ENCODE results near the gene THAP7. TPM values are rescaled to one million over a fixed set of nuclear protein-coding genes. Genes with fewer than 3 reads are reported as not detected.

Gene THAP7
- total and polyA plus RNA-seq, 2 of the 13 experiments (the other 11 are each of a cell fraction or from before 2014, with no cell fraction given): 13.0 to 25.5 TPM

DNA sequence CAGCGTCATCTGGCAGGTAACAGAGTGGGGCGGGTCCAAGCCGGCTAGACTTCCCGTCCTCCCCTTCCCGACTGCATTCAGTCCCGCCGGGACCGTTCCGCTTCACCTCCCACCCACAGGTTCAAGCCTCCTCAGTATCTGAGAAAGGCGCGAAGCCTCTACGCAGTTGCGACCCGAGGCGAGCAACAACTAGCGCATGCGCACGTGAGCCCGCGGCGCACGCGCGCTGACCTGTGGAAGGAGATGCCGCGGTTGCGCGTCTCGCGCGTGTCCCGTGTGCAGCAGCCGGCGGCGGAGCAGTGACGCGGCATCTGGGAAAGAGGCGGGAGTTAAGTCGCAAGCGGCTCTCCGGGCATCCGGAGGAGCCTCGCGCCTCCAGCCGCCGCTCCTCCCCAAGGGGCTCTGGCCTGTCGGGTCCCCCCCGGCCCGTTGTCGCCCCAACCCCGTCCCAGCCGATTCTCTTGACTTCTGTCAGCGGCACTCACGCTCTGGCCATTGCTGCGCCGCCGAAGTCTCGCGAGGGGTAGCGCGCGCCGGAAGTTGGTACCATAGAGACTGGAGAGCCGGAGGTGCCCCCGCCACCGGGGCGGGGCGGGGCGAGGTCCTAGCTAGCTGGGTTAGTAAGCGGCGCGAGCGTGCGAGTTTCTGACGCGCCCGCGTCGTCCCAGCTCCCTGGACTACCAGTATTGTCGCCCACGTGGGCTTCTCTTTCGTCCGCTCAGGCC lies at the start of gene THAP7 (continued):
- TF ChIP-seq ARNTL (CRISPR knock-in tag; IDR thresholded peaks at IDR 0.05) (no peak), ZNF264 (CRISPR knock-in tag; IDR thresholded peaks at IDR 0.05) (0 out of 2 replicates have a peak, but pooled peaks have one; percentile 30), SNAPC2 (CRISPR knock-in tag; IDR thresholded peaks at IDR 0.05) (no peak; the same call in 1 of the 2 replicates), ZC3H13 (CRISPR knock-in tag; IDR thresholded peaks at IDR 0.05) (peak; percentile 64; the same call in 1 of the 2 replicates), ZBTB8A (CRISPR knock-in tag; IDR thresholded peaks at IDR 0.05; ENCODE audit: borderline replicate concordance, low read depth) (no peak), SMARCC2 (IDR thresholded peaks at IDR 0.05) (no peak), DPF2 (CRISPR knock-in tag; IDR thresholded peaks at IDR 0.05; ENCODE audit: borderline replicate concordance, low read depth) (no peak), ZBTB3 (CRISPR knock-in tag; IDR thresholded peaks at IDR 0.05; ENCODE audit: borderline replicate concordance, low read depth) (0 out of 2 replicates have a peak, but pooled peaks have one; percentile 24), FOXJ3 (CRISPR knock-in tag; IDR thresholded peaks at IDR 0.05; ENCODE audit: borderline replicate concordance) (no peak)
- TF ChIP-seq, protein P1, sequence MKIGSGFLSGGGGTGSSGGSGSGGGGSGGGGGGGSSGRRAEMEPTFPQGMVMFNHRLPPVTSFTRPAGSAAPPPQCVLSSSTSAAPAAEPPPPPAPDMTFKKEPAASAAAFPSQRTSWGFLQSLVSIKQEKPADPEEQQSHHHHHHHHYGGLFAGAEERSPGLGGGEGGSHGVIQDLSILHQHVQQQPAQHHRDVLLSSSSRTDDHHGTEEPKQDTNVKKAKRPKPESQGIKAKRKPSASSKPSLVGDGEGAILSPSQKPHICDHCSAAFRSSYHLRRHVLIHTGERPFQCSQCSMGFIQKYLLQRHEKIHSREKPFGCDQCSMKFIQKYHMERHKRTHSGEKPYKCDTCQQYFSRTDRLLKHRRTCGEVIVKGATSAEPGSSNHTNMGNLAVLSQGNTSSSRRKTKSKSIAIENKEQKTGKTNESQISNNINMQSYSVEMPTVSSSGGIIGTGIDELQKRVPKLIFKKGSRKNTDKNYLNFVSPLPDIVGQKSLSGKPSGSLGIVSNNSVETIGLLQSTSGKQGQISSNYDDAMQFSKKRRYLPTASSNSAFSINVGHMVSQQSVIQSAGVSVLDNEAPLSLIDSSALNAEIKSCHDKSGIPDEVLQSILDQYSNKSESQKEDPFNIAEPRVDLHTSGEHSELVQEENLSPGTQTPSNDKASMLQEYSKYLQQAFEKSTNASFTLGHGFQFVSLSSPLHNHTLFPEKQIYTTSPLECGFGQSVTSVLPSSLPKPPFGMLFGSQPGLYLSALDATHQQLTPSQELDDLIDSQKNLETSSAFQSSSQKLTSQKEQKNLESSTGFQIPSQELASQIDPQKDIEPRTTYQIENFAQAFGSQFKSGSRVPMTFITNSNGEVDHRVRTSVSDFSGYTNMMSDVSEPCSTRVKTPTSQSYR (CRISPR knock-in tag; IDR thresholded peaks at IDR 0.05; ENCODE audit: borderline replicate concordance): no peak
- TF ChIP-seq, protein P2, sequence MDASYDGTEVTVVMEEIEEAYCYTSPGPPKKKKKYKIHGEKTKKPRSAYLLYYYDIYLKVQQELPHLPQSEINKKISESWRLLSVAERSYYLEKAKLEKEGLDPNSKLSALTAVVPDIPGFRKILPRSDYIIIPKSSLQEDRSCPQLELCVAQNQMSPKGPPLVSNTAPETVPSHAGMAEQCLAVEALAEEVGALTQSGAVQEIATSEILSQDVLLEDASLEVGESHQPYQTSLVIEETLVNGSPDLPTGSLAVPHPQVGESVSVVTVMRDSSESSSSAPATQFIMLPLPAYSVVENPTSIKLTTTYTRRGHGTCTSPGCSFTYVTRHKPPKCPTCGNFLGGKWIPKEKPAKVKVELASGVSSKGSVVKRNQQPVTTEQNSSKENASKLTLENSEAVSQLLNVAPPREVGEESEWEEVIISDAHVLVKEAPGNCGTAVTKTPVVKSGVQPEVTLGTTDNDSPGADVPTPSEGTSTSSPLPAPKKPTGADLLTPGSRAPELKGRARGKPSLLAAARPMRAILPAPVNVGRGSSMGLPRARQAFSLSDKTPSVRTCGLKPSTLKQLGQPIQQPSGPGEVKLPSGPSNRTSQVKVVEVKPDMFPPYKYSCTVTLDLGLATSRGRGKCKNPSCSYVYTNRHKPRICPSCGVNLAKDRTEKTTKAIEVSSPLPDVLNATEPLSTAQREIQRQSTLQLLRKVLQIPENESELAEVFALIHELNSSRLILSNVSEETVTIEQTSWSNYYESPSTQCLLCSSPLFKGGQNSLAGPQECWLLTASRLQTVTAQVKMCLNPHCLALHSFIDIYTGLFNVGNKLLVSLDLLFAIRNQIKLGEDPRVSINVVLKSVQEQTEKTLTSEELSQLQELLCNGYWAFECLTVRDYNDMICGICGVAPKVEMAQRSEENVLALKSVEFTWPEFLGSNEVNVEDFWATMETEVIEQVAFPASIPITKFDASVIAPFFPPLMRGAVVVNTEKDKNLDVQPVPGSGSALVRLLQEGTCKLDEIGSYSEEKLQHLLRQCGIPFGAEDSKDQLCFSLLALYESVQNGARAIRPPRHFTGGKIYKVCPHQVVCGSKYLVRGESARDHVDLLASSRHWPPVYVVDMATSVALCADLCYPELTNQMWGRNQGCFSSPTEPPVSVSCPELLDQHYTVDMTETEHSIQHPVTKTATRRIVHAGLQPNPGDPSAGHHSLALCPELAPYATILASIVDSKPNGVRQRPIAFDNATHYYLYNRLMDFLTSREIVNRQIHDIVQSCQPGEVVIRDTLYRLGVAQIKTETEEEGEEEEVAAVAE (CRISPR knock-in tag; IDR thresholded peaks at IDR 0.05; ENCODE audit: borderline replicate concordance): peak; percentile 46; the same call in 1 of the 2 replicates
- TF ChIP-seq, protein P3, sequence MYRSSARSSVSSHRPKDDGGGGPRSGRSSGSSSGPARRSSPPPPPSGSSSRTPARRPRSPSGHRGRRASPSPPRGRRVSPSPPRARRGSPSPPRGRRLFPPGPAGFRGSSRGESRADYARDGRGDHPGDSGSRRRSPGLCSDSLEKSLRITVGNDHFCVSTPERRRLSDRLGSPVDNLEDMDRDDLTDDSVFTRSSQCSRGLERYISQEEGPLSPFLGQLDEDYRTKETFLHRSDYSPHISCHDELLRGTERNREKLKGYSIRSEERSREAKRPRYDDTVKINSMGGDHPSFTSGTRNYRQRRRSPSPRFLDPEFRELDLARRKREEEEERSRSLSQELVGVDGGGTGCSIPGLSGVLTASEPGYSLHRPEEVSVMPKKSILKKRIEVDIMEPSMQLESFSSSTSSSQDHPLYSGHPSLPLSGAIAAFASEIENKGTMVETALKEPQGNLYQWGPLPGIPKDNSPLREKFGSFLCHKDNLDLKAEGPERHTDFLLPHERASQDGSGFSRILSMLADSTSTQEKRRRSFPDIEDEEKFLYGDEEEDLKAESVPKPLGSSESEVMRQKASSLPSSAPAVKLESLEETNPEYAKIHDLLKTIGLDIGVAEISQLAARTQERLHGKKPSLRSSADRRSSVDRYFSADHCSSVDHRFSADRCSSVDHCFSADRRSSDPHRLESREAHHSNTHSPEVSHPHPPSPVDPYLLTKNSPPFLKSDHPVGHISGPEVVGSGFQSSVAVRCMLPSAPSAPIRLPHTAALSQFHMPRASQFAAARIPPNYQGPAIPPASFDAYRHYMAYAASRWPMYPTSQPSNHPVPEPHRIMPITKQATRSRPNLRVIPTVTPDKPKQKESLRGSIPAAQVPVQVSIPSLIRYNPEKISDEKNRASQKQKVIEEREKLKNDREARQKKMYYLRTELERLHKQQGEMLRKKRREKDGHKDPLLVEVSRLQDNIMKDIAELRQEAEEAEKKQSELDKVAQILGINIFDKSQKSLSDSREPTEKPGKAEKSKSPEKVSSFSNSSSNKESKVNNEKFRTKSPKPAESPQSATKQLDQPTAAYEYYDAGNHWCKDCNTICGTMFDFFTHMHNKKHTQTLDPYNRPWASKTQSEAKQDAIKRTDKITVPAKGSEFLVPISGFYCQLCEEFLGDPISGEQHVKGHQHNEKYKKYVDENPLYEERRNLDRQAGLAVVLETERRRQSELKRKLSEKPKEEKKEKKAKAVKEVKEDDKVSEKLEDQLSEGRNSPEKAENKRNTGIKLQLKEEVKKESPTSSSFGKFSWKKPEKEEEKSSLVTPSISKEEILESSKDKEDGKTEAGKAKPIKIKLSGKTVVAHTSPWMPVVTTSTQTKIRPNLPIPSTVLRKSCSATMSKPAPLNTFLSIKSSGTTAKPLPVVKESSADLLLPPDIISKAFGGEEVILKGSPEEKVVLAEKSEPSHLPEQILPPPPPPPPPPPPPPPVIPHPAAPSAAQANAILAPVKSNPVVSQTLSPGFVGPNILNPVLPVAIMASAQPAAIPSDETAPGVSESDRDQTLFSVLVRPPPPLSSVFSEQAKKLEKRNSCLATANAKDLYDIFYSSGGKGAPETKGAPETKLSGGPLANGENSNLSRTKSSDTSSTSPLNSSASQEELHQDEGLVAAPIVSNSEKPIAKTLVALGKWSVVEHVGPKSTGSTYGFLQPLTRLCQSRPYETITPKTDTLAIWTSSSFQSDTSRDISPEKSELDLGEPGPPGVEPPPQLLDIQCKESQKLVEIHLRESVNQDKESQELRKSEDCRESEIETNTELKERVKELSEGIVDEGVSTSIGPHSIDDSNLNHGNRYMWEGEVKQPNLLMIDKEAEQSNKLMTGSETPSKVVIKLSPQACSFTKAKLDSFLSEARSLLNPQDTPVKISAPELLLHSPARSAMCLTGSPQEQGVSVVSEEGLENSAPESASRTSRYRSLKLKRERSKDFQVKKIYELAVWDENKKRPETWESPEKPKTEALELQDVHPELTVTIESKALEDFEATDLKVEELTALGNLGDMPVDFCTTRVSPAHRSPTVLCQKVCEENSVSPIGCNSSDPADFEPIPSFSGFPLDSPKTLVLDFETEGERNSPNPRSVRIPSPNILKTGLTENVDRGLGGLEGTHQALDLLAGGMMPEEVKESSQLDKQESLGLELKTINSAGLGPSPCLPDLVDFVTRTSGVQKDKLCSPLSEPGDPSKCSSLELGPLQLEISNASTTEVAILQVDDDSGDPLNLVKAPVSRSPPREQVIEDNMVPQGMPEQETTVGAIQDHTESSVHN (CRISPR knock-in tag; IDR thresholded peaks at IDR 0.05): peak; percentile 60; the same call in 1 of the 2 replicates
